ENCODE measurements around the gene XIAP.
A peak's percentile ranks its signal among the peaks of the same experiment; 100 is the strongest.

XIAP gene

DNA sequence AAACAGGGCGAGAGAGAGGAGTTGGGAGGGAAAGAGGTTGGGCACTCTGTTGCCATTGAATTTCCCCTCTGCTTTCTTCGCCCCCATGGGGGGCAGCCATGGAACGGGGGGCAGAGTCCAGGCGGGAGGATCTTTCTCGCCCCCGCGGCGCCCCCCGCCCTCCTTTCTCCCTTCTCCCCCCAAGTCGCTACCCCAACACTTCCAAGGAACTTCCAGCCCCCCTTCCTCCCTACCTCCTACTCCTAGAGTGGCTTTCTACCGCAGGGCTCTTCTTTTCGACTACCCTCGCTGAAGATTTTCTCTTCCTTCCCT, 101.1 kb downstream of the XIAP start:
- no peak for DNase-seq (ENCODE audit: low spot score)

DNA sequence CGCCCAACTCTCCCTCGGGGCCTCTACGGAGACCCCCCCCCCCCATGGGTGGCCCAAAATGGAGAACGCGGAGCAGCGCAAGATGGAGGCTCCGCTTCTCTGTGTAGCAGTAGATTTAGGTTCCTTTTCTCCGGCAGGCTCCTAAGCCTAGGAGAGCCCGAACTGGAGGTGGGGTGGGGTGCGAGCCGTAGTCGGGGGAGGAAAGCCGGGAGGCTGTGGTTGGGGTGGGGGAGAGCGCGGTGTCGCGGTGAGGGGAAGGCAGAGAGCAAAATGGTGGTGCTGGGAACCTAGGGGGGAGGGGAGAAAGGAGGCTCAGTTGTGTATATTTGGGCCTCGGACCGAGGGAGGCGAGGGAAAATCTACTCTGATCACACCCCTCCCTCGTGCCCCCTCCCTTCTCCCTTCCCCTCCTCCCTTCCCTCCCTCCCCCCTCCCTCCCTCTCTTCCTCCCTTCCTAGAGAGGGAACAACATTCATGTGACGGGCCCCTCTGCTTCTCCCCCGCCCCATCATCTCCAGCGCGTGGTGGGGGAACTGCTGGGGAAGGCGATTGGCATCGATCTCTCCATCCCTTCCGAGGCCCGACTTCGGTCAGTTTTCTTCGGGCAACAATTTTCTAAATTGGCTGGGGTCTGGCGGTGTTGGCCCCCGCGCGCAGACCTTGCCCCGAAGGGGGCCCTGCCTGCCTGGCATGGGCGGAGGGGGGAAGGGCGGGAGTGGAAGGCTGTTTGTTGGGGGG, 101.6 kb downstream of the XIAP start, which contains the start of gene STAG2:
TSS of gene STAG2 (plus strand) at position 439 of the 738 bp plus-strand sequence. CDS start 60,922 bp downstream, outside the sequence.
- DNase-seq (ENCODE audit: low spot score): peak; percentile 81

- DNase-seq (ENCODE audit: low spot score): no peak
These were observed 102.2 kb downstream of the XIAP start for GRCh38 chrX:123962006-123962467.

GRCh38 chrX:123962794-123963373, 103.0 kb downstream of the XIAP start:
- DNase-seq (ENCODE audit: low spot score): peak; percentile 82

All from ecto neural progenitor cell (in vitro differentiated cells).